H1 (cell line): ENCODE measurements around the gene ARPC4. TPM values are rescaled to one million over a fixed set of nuclear protein-coding genes. Genes with fewer than 3 reads are reported as not detected.

Experiments used
- CTCF ChIA-PET: fragments of 300-600 bp; sonication (Branson Sonifier 250); formaldehyde crosslinking; loops from one replicate; lab custom pipeline; 2021; ENCODE audit not compliant: partially characterized antibody; lab: Charles Lee
- POLR2A ChIA-PET: fragments of 300-600 bp; sonication (Branson Sonifier 250); formaldehyde crosslinking; loops from one replicate; lab custom pipeline; 2021; ENCODE audit warnings: inconsistent platforms; ENCODE audit not compliant: partially characterized antibody; lab: Charles Lee
- DNase-seq, 2 experiments: peaks; one replicate each; pipeline versions ENCODE4 v3.0.0 to v3.0.0-alpha.2; 2010 to 2022; ENCODE audit warnings: low spot score in 2 of 2, low read depth in 1 of 2, mixed read lengths in 1 of 2
- FAIRE-seq: peaks from 2 replicates; lab custom pipeline; 2011; peaks lifted over from hg19 to GRCh38; lab: Jason Lieb, UNC
- H2AFZ ChIP-seq: 2 replicates; pipeline ENCODE4 v1.8.1; 2012; ENCODE audit warnings: low read length, inconsistent platforms
- H2AK5ac ChIP-seq: 2 replicates; pipeline ENCODE4 v1.6.1; 2013; ENCODE audit warnings: low read depth, low read length
- H2BK120ac ChIP-seq: replicated peaks from 2 replicates; pipeline ENCODE3; 2013; ENCODE audit warnings: low read depth, low read length, inconsistent platforms
- H2BK12ac ChIP-seq: 2 replicates; pipeline ENCODE4 v1.6.1; 2013; ENCODE audit warnings: low read depth, low read length
- H2BK15ac ChIP-seq: 2 replicates; pipeline ENCODE4 v1.6.1; 2013; ENCODE audit warnings: low read length
- H2BK20ac ChIP-seq: 2 replicates; pipeline ENCODE4 v1.6.1; 2013; ENCODE audit warnings: low read length
- H2BK5ac ChIP-seq: 2 replicates; pipeline ENCODE4 v1.6.1; 2013; ENCODE audit warnings: low read depth, low read length
- H3K14ac ChIP-seq: 2 replicates; pipeline ENCODE4 v1.6.1; 2013; ENCODE audit warnings: inconsistent platforms; ENCODE audit not compliant: insufficient read length
- H3K18ac ChIP-seq: 2 replicates; pipeline ENCODE4 v1.6.1; 2013; ENCODE audit warnings: low read length; ENCODE audit errors: extremely low read depth
- H3K23ac ChIP-seq: 2 replicates; pipeline ENCODE4 v1.6.1; 2013; ENCODE audit warnings: inconsistent platforms; ENCODE audit not compliant: insufficient read length
- H3K23me2 ChIP-seq: 2 replicates; pipeline ENCODE4 v1.6.1; 2013; ENCODE audit warnings: low read depth, low read length
- H3K27ac ChIP-seq: 2 replicates; pipeline ENCODE4 v1.6.1; 2011; ENCODE audit warnings: low read depth, low read length, inconsistent platforms
- H3K27me3 ChIP-seq, 4 experiments: replicated peaks in 1 of 4; 1 replicate in 1 of 4; 2 replicates in 3 of 4; pipeline versions ENCODE4 v1.6.1 to v1.8.1; 2011 to 2013; ENCODE audit warnings: low read length in 3 of 4, mild to moderate bottlenecking in 3 of 4, inconsistent platforms in 2 of 4, mixed read lengths in 2 of 4, moderate library complexity in 1 of 4; ENCODE audit not compliant: control insufficient read depth in 3 of 4, insufficient read depth in 3 of 4; ENCODE audit errors: extremely low read depth in 1 of 4
- H3K36me3 ChIP-seq, 4 experiments: 2 replicates each; pipeline versions ENCODE4 v1.6.1 to v1.8.1; 2011 to 2013; ENCODE audit warnings: mild to moderate bottlenecking in 4 of 4, low read length in 3 of 4, moderate library complexity in 2 of 4, control low read depth in 1 of 4, inconsistent platforms in 1 of 4; ENCODE audit not compliant: insufficient read depth in 4 of 4, control insufficient read depth in 2 of 4
- H3K4ac ChIP-seq: replicated peaks from 2 replicates; pipeline ENCODE3; 2013; ENCODE audit warnings: low read length, low read depth, mixed read lengths, inconsistent platforms; ENCODE audit not compliant: insufficient read length
- H3K4me1 ChIP-seq, 4 experiments: replicated peaks in 1 of 4; 1 replicate in 1 of 4; 2 replicates in 3 of 4; pipeline versions ENCODE4 v1.6.1 to v1.8.1; 2011 to 2013; ENCODE audit warnings: low read length in 3 of 4, inconsistent platforms in 2 of 4, mixed read lengths in 1 of 4; ENCODE audit not compliant: insufficient read depth in 4 of 4, control insufficient read depth in 3 of 4
- H3K4me2 ChIP-seq, 2 experiments: 2 replicates each; pipeline versions ENCODE4 v1.6.1 to v1.8.1; 2011 to 2013; ENCODE audit warnings: low read depth in 2 of 2, low read length in 2 of 2, control low read depth in 1 of 2, inconsistent platforms in 1 of 2, mild to moderate bottlenecking in 1 of 2; ENCODE audit not compliant: insufficient read depth in 1 of 2
- H3K4me3 ChIP-seq, 4 experiments: fragments of 200-600, 300-600 bp in 1 of 4; sonication (generic), shearing (Covaris generic), sonication (Bioruptor Twin) in 1 of 4; 2 replicates each; pipeline versions ENCODE4 v1.5.1 to v1.8.1; 2011 to 2016; ENCODE audit warnings: low read length in 4 of 4, low read depth in 3 of 4, control low read depth in 2 of 4, inconsistent platforms in 2 of 4, mild to moderate bottlenecking in 2 of 4, mixed read lengths in 1 of 4, moderate library complexity in 1 of 4; ENCODE audit not compliant: insufficient read depth in 2 of 4; ENCODE audit errors: extremely low read depth in 1 of 4
- H3K56ac ChIP-seq: replicated peaks from 2 replicates; pipeline ENCODE3; 2013; ENCODE audit warnings: low read depth, mild to moderate bottlenecking, mixed read lengths, low read length, inconsistent platforms; ENCODE audit not compliant: insufficient read length
- H3K79me1 ChIP-seq: 2 replicates; pipeline ENCODE4 v1.6.1; 2013; ENCODE audit warnings: low read depth, low read length, control low read depth
- H3K79me2 ChIP-seq, 2 experiments: 2 replicates each; pipeline versions ENCODE4 v1.6.1 to v1.8.1; 2012 to 2013; ENCODE audit warnings: low read length in 2 of 2, mild to moderate bottlenecking in 2 of 2, inconsistent platforms in 1 of 2; ENCODE audit not compliant: insufficient read depth in 2 of 2, control insufficient read depth in 1 of 2
- H3K9ac ChIP-seq, 4 experiments: replicated peaks in 1 of 4; 1 replicate in 1 of 4; 2 replicates in 3 of 4; pipeline versions ENCODE4 v1.6.1 to v1.8.1; 2011 to 2013; ENCODE audit warnings: low read depth in 3 of 4, low read length in 3 of 4, control low read depth in 2 of 4, mild to moderate bottlenecking in 2 of 4, moderate library complexity in 2 of 4, inconsistent platforms in 1 of 4; ENCODE audit errors: extremely low read depth in 1 of 4
- H3K9me3 ChIP-seq, 2 experiments: 2 replicates each; pipeline versions ENCODE4 v1.6.1 to v1.8.1; 2012 to 2013; ENCODE audit warnings: mild to moderate bottlenecking in 2 of 2, moderate library complexity in 2 of 2, control low read depth in 1 of 2, inconsistent platforms in 1 of 2, low read depth in 1 of 2, low read length in 1 of 2, mixed read lengths in 1 of 2; ENCODE audit not compliant: insufficient read depth in 2 of 2
- H4K20me1 ChIP-seq, 2 experiments: replicated peaks in 1 of 2; 2 replicates each; pipeline versions ENCODE3 to v1.8.1; 2011 to 2013; ENCODE audit warnings: inconsistent platforms in 2 of 2, low read length in 2 of 2, mild to moderate bottlenecking in 1 of 2; ENCODE audit not compliant: insufficient read depth in 2 of 2, control insufficient read depth in 1 of 2
- H4K5ac ChIP-seq: 2 replicates; pipeline ENCODE4 v1.6.1; 2013; ENCODE audit warnings: low read length, low read depth, mixed read lengths, inconsistent platforms; ENCODE audit not compliant: insufficient read length
- H4K8ac ChIP-seq: 2 replicates; pipeline ENCODE4 v1.8.0; 2013; ENCODE audit warnings: mild to moderate bottlenecking, moderate library complexity, low read length, inconsistent platforms; ENCODE audit not compliant: insufficient read depth; ENCODE audit errors: extremely low read depth
- H4K91ac ChIP-seq: replicated peaks from 2 replicates; pipeline ENCODE3; 2013; ENCODE audit warnings: low read length, mixed read lengths, inconsistent platforms; ENCODE audit not compliant: insufficient read length
- FOSL1 ChIP-seq: IDR thresholded peaks from 2 replicates; pipeline ENCODE4 v1.6.1; 2011; ENCODE audit warnings: mild to moderate bottlenecking, low read depth, low read length, moderate library complexity; ENCODE audit not compliant: insufficient read depth
- HDAC2 ChIP-seq, 2 experiments: fragments of 300-600 bp in 1 of 2; sonication (generic) in 1 of 2; IDR thresholded peaks; 2 replicates each; pipeline ENCODE4 v1.6.1; 2011 to 2012; ENCODE audit warnings: low read depth in 2 of 2, low read length in 2 of 2, mild to moderate bottlenecking in 2 of 2, moderate library complexity in 2 of 2, borderline replicate concordance in 1 of 2, inconsistent platforms in 1 of 2
- NANOG ChIP-seq: IDR thresholded peaks from 2 replicates; pipeline ENCODE4 v1.6.1; 2011; ENCODE audit warnings: low read length, low read depth, mild to moderate bottlenecking, inconsistent platforms; ENCODE audit not compliant: insufficient read depth, poor library complexity, severe bottlenecking
- RAD21 ChIP-seq, 2 experiments: IDR thresholded peaks in 1 of 2; conservative IDR thresholded peaks in 1 of 2; 2 replicates each; pipeline ENCODE4 v1.6.1; 2011; ENCODE audit warnings: low read depth in 2 of 2, low read length in 2 of 2, improper control_type of control experiment in 1 of 2, inconsistent platforms in 1 of 2, mild to moderate bottlenecking in 1 of 2, moderate library complexity in 1 of 2
- WGBS, 2 experiments: shearing (Covaris generic) in 1 of 2; methylation state at CpG; one replicate each; pipeline versions ENCODE4 v1.1.6 to v1.1.7; 2013 to 2015; ENCODE audit warnings: low lambda C conversion rate in 2 of 2, mixed read lengths in 2 of 2, inconsistent platforms in 1 of 2, low coverage in 1 of 2, missing lambda C conversion rate in 1 of 2; ENCODE audit not compliant: insufficient replicate concordance in 2 of 2, insufficient coverage in 1 of 2, insufficient read length in 1 of 2; ENCODE audit errors: extremely low coverage in 1 of 2, missing lambda C conversion rate in 1 of 2; 5-methylcytosine and 5-hydroxymethylcytosine counted together
- polyA plus RNA-seq, 7 experiments: library from polyadenylated mRNA; depleted of rRNA in 3 of 7; stranded (reverse) in 5 of 7; unstranded in 2 of 7; fragments of >200 nt in 5 of 7; fragments of 200-250 nt in 2 of 7; gene quantifications; 1 replicate in 5 of 7; 2 replicates in 1 of 7; 4 replicates in 1 of 7; pipeline versions ENCODE4 v1.2.1 to v1.2.3, GENCODE V29; 2011 to 2013; ENCODE audit warnings: missing spikeins in 2 of 7, mixed read lengths in 2 of 7
- total RNA-seq: library from RNA; stranded (reverse); fragmentation: NEBNext Ultra II Directional; extraction: Animal tissue kit (Norgen Biotek cat#: 25700); gene quantifications from 2 replicates; pipeline ENCODE4 v1.2.1, GENCODE V29; 2021
- TF ChIP-seq, protein P1 (sequence below): IDR thresholded peaks from 2 replicates; pipeline ENCODE4 v1.6.1; 2011; ENCODE audit warnings: low read depth, mild to moderate bottlenecking, low read length; ENCODE audit not compliant: insufficient read depth
- TF ChIP-seq, protein P2 (sequence below): IDR thresholded peaks from 2 replicates; pipeline ENCODE4 v1.6.1; 2012; ENCODE audit warnings: low read length, inconsistent platforms

ARPC4 gene
- total and polyA plus RNA-seq, 2 of the 8 experiments (the other 6 are each of a cell fraction or from before 2014, with no cell fraction given): 138 to 154 TPM

DNA sequence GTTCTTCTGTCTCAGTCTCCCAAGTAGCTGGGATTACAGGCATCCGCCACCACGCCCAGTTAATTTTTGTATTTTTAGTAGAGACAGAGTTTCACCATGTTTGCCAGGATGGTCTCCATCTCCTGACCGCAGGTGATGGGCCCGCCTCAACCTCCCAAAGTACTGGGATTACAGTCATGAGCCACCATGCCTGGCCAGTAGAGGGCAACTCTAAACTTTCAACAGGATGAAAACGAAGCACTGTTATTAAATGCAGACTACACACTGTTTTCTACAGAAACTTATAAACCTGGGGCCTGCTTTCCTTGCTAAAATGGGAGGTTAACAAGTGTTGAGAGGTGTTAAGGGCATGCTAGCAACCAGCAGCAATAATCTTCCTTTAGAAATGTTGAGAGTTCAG is 7.6 kb downstream of the ARPC4 start:
- H3K79me2 ChIP-seq: peaks cover 0 to 13% of the 10 kb centered on the region in 2 experiments; a peak in 2 of 4 replicates
- no peak overlapping the region for H2BK20ac ChIP-seq
- FAIRE-seq (no peak), DNase-seq (no peak)
- no peak overlapping the region for H2AK5ac ChIP-seq
- WGBS, 2 experiments: 91% methylated on average over 5 of the region's 5 CpGs; no CpG with 5 or more reads in 1 of the 2 experiments
- no peak overlapping the region for H3K4ac ChIP-seq
- H3K27me3 ChIP-seq: no peaks in the 10 kb centered on the region
- peaks cover 31 to 79% (median 64%) of the 10 kb centered on the region in 4 experiments for H3K36me3 ChIP-seq
- H4K91ac ChIP-seq: no peak overlapping the region
- H3K23me2 ChIP-seq: no peaks in the 10 kb centered on the region
- no peak overlapping the region for H3K56ac ChIP-seq
- POLR2A ChIA-PET: interaction anchor here (1.3 kb wide), 1 partner anchor 9 kb away, joined by 8 read pairs; no protein-coding TSS in a partner anchor
- no peak overlapping the region for H3K27ac ChIP-seq
- CTCF ChIA-PET: interaction anchor here (0.9 to 1.5 kb wide), 6 partner anchors 9 to 29 kb away, joined by 3 to 5 read pairs (median 3); partner anchors contain the start of gene TTLL3
- H3K14ac ChIP-seq: no peak overlapping the region
- peaks cover 0 to 10% of the 10 kb centered on the region in 2 experiments for H4K20me1 ChIP-seq
- no peak overlapping the region for H2BK15ac ChIP-seq
- H2AFZ ChIP-seq: no peak overlapping the region
- no peaks in the 10 kb centered on the region for H3K4me1 ChIP-seq
- H3K18ac ChIP-seq: no peak overlapping the region
- no peak overlapping the region for H3K4me2 ChIP-seq
- H3K4me3 ChIP-seq: no peak overlapping the region
- no peak overlapping the region for H4K8ac ChIP-seq
- H3K9me3 ChIP-seq: no peaks in the 10 kb centered on the region
- no peak overlapping the region for H2BK12ac ChIP-seq
- H2BK5ac ChIP-seq: no peak overlapping the region
- no peak overlapping the region for H4K5ac ChIP-seq
- H2BK120ac ChIP-seq: no peak overlapping the region
- no peak overlapping the region for H3K23ac ChIP-seq
- no peak overlapping the region for H3K9ac ChIP-seq
- H3K79me1 ChIP-seq: no peaks in the 10 kb centered on the region; the same call in 1 of the 2 replicates
- peak; percentile 11 to 19; a peak in 2 of 4 replicates for TF ChIP-seq RAD21 (IDR thresholded peaks at IDR 0.05 in 1 of 2, conservative IDR thresholded peaks at IDR 0.05 in 1 of 2; ENCODE audit: low read depth in 2 of 2, low read length in 2 of 2)
- no peak for TF ChIP-seq FOSL1
- TF ChIP-seq, protein P1, sequence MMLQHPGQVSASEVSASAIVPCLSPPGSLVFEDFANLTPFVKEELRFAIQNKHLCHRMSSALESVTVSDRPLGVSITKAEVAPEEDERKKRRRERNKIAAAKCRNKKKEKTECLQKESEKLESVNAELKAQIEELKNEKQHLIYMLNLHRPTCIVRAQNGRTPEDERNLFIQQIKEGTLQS: no peak
- TF ChIP-seq NANOG: no peak
- no peak for TF ChIP-seq HDAC2 (IDR thresholded peaks at IDR 0.05; ENCODE audit: borderline replicate concordance in 1 of 2, low read depth in 2 of 2, low read length in 2 of 2)
- TF ChIP-seq, protein P2, sequence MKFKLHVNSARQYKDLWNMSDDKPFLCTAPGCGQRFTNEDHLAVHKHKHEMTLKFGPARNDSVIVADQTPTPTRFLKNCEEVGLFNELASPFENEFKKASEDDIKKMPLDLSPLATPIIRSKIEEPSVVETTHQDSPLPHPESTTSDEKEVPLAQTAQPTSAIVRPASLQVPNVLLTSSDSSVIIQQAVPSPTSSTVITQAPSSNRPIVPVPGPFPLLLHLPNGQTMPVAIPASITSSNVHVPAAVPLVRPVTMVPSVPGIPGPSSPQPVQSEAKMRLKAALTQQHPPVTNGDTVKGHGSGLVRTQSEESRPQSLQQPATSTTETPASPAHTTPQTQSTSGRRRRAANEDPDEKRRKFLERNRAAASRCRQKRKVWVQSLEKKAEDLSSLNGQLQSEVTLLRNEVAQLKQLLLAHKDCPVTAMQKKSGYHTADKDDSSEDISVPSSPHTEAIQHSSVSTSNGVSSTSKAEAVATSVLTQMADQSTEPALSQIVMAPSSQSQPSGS: no peak
